KMS-11 (cell line): ENCODE measurements around the gene ELF4.

Source experiments
- H2AFZ ChIP-seq: fragments of 200-600 bp; sonication (generic); 2 replicates; pipeline ENCODE4 v1.6.1; 2016; ENCODE audit warnings: antibody characterized with exemption, mixed run types, low read depth
- H3K27ac ChIP-seq: fragments of 200-600 bp; sonication (generic); 2 replicates; pipeline ENCODE4 v1.6.1; 2016; ENCODE audit warnings: mild to moderate bottlenecking, mixed run types
- H3K27me3 ChIP-seq: fragments of 200-600 bp; sonication (generic); 2 replicates; pipeline ENCODE4 v1.6.1; 2017; ENCODE audit warnings: mild to moderate bottlenecking, low read depth, mixed run types, moderate library complexity; ENCODE audit not compliant: insufficient read depth
- H3K36me3 ChIP-seq: fragments of 200-600 bp; sonication (generic); 2 replicates; pipeline ENCODE4 v1.6.1; 2017; ENCODE audit warnings: mild to moderate bottlenecking, mixed run types; ENCODE audit not compliant: insufficient read depth
- H3K4me1 ChIP-seq: fragments of 200-600 bp; sonication (generic); 2 replicates; pipeline ENCODE4 v1.6.1; 2016; ENCODE audit warnings: mild to moderate bottlenecking, low read depth, mixed run types; ENCODE audit not compliant: poor library complexity, severe bottlenecking
- H3K4me2 ChIP-seq: fragments of 200-600 bp; sonication (generic); 2 replicates; pipeline ENCODE4 v1.7.0; 2016; ENCODE audit warnings: mild to moderate bottlenecking, mixed run types
- H3K4me3 ChIP-seq: fragments of 200-600 bp; sonication (generic); IDR thresholded peaks from 2 replicates; pipeline ENCODE4 v1.6.1; 2017; ENCODE audit warnings: low read depth, low read length, mixed read lengths; ENCODE audit not compliant: insufficient read depth
- H3K79me2 ChIP-seq: fragments of 200-600 bp; sonication (generic); 2 replicates; pipeline ENCODE4 v1.6.1; 2016; ENCODE audit warnings: low read depth, mixed run types; ENCODE audit not compliant: insufficient read depth
- H3K9ac ChIP-seq: fragments of 200-600 bp; sonication (generic); 2 replicates; pipeline ENCODE4 v1.6.1; 2016; ENCODE audit warnings: mild to moderate bottlenecking, mixed run types
- H4K20me1 ChIP-seq: fragments of 200-600 bp; sonication (generic); 2 replicates; pipeline ENCODE4 v1.6.1; 2016; ENCODE audit warnings: mild to moderate bottlenecking, mixed run types; ENCODE audit not compliant: insufficient read depth
- CTCF ChIP-seq: fragments of 200-600 bp; sonication (generic); conservative IDR thresholded peaks from 2 replicates; pipeline ENCODE4 v1.6.1; 2017; ENCODE audit warnings: low read depth, mild to moderate bottlenecking, antibody characterized with exemption, low read length, moderate library complexity, mixed read lengths

Gene ELF4

GRCh38 chrX:130039847-130040246 is 70.5 kb downstream of the ELF4 start:
- Histone ChIP-seq H3K4me1 (no peaks in the 10 kb centered on the region), H3K27me3 (no peaks in the 10 kb centered on the region), H3K36me3 (no peaks in the 10 kb centered on the region), H2AFZ (no peak overlapping the region), H3K9ac (no peak overlapping the region), H3K79me2 (no peaks in the 10 kb centered on the region), H3K4me2 (no peak overlapping the region), H4K20me1 (no peaks in the 10 kb centered on the region), H3K4me3 (no peak overlapping the region), H3K27ac (no peak overlapping the region)
- TF ChIP-seq CTCF, result no peak

- no peaks in the 10 kb centered on the region for H3K79me2 ChIP-seq
- no peaks in the 10 kb centered on the region for H3K36me3 ChIP-seq
- no peaks in the 10 kb centered on the region for H4K20me1 ChIP-seq
- no peak overlapping the region for H3K27ac ChIP-seq
- H3K9ac ChIP-seq, result no peak overlapping the region
- no peaks in the 10 kb centered on the region for H3K4me1 ChIP-seq
- no peak for TF ChIP-seq CTCF
- no peak overlapping the region for H2AFZ ChIP-seq
- H3K4me3 ChIP-seq, result no peak overlapping the region
- no peak overlapping the region for H3K4me2 ChIP-seq
- H3K27me3 ChIP-seq, result no peaks in the 10 kb centered on the region
Measured at GRCh38 chrX:130034178-130034577, 76.1 kb downstream of the ELF4 start.

DNA sequence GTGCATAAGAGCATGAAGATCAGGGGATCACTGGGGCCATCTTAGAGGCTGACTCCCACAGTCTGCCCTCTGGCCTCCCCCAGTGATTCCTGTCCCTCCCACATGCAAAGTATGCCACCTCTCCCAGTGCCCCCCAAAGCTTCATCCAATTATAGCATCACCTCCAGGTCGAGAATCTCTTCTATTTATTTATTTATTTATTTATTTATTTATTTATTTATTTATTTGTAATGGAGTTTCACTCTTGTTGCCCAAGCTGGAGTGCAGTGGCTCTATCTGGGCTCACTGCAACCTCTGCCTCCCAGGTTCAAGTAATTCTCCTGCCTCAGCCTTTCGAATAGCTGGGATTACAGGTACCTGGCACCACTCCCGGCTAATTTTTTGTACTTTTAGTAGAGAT is 77.7 kb downstream of the ELF4 start:
- Histone ChIP-seq H3K4me1 (no peaks in the 10 kb centered on the region), H3K4me3 (no peak overlapping the region), H3K79me2 (no peaks in the 10 kb centered on the region), H3K36me3 (no peaks in the 10 kb centered on the region), H3K4me2 (no peak overlapping the region), H3K27ac (no peak overlapping the region), H3K27me3 (no peaks in the 10 kb centered on the region), H3K9ac (no peak overlapping the region), H2AFZ (no peak overlapping the region), H4K20me1 (no peaks in the 10 kb centered on the region)
- no peak for TF ChIP-seq CTCF

GRCh38 chrX:130030826-130031225 is 79.5 kb downstream of the ELF4 start:
- Histone ChIP-seq H3K4me2 (no peak overlapping the region), H3K79me2 (no peaks in the 10 kb centered on the region), H3K36me3 (no peaks in the 10 kb centered on the region), H3K27me3 (no peaks in the 10 kb centered on the region), H3K4me3 (no peak overlapping the region), H2AFZ (no peak overlapping the region), H3K27ac (no peak overlapping the region), H3K4me1 (no peaks in the 10 kb centered on the region), H3K9ac (no peak overlapping the region), H4K20me1 (no peaks in the 10 kb centered on the region)
- TF ChIP-seq CTCF, result no peak

- Histone ChIP-seq H3K27me3 (no peaks in the 10 kb centered on the region), H2AFZ (no peak overlapping the region), H3K4me3 (no peak overlapping the region), H3K79me2 (no peaks in the 10 kb centered on the region), H3K4me2 (no peak overlapping the region), H3K27ac (no peak overlapping the region), H3K4me1 (no peaks in the 10 kb centered on the region), H3K36me3 (no peaks in the 10 kb centered on the region), H4K20me1 (no peaks in the 10 kb centered on the region), H3K9ac (no peak overlapping the region)
- peak; percentile 81 for TF ChIP-seq CTCF
Measured at GRCh38 chrX:130028196-130028595, 82.1 kb downstream of the ELF4 start.
